AG09309 (cell line): Measurements from ENCODE around the gene TXNRD2.

Experiments
- DNase-seq: peaks from one replicate; pipeline ENCODE4 v3.0.0-alpha.2; 2010; ENCODE audit warnings: low read depth
- H3K4me3 ChIP-seq: 2 replicates; pipeline ENCODE4 v1.5.1; 2011; ENCODE audit warnings: mild to moderate bottlenecking, low read depth, low read length, moderate library complexity; ENCODE audit not compliant: control insufficient read depth
- TF ChIP-seq, protein P1 (sequence below): IDR thresholded peaks from 2 replicates; pipeline ENCODE4 v1.5.1; 2011; ENCODE audit warnings: mild to moderate bottlenecking, low read depth, low read length, inconsistent platforms; ENCODE audit not compliant: insufficient read depth, control insufficient read depth; ENCODE audit errors: missing control alignments

The TXNRD2 gene

GRCh38 chr22:19971276-19972124 lies 29.9 kb upstream of the TXNRD2 start:
- DNase-seq = no peak
- TF ChIP-seq, protein P1, sequence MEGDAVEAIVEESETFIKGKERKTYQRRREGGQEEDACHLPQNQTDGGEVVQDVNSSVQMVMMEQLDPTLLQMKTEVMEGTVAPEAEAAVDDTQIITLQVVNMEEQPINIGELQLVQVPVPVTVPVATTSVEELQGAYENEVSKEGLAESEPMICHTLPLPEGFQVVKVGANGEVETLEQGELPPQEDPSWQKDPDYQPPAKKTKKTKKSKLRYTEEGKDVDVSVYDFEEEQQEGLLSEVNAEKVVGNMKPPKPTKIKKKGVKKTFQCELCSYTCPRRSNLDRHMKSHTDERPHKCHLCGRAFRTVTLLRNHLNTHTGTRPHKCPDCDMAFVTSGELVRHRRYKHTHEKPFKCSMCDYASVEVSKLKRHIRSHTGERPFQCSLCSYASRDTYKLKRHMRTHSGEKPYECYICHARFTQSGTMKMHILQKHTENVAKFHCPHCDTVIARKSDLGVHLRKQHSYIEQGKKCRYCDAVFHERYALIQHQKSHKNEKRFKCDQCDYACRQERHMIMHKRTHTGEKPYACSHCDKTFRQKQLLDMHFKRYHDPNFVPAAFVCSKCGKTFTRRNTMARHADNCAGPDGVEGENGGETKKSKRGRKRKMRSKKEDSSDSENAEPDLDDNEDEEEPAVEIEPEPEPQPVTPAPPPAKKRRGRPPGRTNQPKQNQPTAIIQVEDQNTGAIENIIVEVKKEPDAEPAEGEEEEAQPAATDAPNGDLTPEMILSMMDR = no peak
- no peak overlapping the region for H3K4me3 ChIP-seq

DNA sequence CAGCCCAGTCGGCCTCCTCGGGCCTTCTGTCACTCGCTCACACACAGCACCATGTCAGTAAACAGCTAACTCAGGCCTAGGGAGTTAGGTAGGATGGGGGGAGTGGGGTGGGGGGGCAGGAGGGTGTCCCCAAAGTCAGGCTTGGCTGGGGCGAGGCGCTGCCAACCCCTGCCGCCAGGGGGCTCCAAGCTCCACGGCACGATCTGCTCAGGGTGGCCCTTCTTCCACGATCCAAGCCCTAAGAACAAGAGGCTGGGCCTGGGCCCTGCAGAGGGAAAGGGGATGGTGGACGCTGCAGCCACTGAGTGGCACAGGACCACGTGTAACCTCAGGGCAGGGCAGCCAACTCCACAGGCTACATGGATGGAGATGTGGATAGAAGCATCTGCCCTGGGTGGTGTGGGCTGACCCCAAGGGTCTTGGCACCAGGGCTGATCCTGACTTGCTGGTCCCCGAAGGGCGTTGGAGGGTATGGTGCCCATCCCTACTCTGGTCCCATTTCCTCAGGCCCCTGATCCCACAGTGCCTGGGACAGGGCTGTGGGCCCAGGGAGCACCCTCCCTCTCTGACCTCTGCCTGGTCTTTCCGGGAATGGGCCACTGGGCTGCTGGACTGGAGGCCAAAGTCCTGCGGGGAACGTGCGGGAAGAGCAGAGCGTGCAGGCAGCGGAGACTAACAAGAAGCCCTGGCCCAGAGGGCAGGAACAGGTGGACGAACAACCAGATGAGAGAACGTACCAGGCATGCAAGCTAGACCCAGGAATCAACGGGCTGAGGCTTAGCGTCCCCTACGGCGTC lies 29.1 kb upstream of the TXNRD2 start:
- TF ChIP-seq, protein P1 = peak; percentile 93
- no peak overlapping the region for H3K4me3 ChIP-seq
- peak; percentile 7 for DNase-seq

DNA sequence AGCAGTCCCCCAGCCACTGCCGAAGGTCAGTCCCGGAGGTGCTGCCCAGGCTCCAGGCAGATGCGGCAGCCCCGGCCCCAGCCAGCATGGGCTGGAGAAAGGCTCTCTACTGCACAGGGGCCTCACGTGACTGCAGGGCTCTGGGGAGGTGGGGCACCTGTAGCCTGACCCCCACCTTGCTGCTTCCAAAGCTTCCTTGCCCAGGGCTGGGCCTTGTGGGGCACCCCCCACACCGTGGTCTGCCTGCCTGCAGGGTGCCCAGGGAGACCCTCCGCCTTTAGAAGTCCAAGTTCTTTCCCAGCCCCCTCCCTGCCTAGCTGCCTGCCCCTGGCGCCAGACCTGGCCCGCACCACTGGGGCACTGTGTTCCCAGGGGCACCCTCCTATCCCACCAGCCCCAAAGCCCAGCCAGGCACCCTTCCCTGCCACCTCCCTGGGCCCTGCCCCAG lies 28.4 kb upstream of the TXNRD2 start:
- TF ChIP-seq, protein P1 = no peak
- no peak for DNase-seq

GRCh38 chr22:19969141-19969928 lies 27.7 kb upstream of the TXNRD2 start:
- no peak overlapping the region for H3K4me3 ChIP-seq
- TF ChIP-seq, protein P1 = no peak
- DNase-seq = no peak

More for the DNA sequence above, 28.4 kb upstream of the TXNRD2 start:
- no peak overlapping the region for H3K4me3 ChIP-seq

- H3K4me3 ChIP-seq = no peak overlapping the region
- TF ChIP-seq, protein P1 = no peak
- DNase-seq = no peak
These were observed 26.9 kb upstream of the TXNRD2 start for GRCh38 chr22:19968450-19968891.

DNA sequence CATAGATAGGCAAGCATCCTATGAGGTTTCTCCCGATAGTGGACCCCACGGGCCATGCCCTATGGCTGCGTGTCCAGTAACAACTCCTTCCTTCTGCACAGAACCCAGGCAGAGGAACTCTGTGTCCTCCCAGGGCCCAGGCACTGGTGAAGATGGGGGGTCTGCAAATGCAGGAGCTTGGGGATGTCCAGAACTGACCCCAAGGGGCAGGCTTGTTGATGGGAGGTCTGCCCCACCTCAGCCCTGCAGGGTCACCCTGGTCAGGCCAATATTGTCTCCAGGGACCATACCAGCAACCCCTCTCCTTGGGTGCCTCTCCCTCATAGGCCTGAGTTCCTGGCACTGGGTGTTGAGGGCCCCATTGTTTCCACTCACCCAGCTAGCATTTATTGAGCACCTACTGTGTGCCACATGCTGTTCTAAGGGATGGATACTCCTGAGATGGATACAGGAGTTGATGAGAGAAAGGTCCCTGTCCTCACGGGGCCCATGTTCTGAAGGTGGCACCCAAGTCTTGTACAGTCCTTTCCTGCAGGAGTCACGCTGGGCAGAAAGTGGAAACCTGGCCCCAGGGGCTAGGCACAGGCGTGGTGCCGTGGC lies 26.3 kb upstream of the TXNRD2 start:
- no peak for DNase-seq
- TF ChIP-seq, protein P1 = no peak
- H3K4me3 ChIP-seq = no peak overlapping the region
